ENCODE measurements around the gene FAM149B1.

Gene FAM149B1

GRCh38 chr10:73174148-73174925 is 6.4 kb downstream of the FAM149B1 start:
- DNase-seq (ENCODE audit: low read depth in 2 of 2): no peak

DNA sequence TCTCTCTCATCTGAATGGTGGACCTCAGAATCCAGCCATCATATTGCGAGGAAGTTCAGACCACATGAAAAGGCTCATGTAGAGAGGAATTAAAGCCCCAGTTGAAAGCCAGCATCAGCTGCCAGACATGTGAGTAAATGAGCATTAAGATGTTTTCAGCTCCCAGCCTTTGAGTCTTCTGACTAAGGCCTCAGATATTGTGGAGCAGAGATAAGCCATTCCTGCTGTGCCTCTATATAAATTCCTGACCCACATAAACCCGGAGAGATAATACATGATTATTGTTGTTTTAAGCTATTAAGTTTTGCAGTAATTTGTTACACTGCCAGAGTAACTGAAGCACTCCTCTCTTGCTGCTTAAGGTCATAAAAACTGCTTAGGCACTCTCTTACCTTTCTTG is 14.6 kb downstream of the FAM149B1 start:
- DNase-seq (ENCODE audit: low read depth in 2 of 2): no peak

- DNase-seq (ENCODE audit: low read depth in 2 of 2): no peak
Observed at GRCh38 chr10:73183667-73184281, 15.9 kb downstream of the FAM149B1 start.

GRCh38 chr10:73186266-73186665 is 18.3 kb downstream of the FAM149B1 start:
- DNase-seq (ENCODE audit: low read depth in 2 of 2): no peak

- DNase-seq (ENCODE audit: low read depth in 2 of 2): no peak
Observed at GRCh38 chr10:73190188-73190587, 22.3 kb downstream of the FAM149B1 start.

DNA sequence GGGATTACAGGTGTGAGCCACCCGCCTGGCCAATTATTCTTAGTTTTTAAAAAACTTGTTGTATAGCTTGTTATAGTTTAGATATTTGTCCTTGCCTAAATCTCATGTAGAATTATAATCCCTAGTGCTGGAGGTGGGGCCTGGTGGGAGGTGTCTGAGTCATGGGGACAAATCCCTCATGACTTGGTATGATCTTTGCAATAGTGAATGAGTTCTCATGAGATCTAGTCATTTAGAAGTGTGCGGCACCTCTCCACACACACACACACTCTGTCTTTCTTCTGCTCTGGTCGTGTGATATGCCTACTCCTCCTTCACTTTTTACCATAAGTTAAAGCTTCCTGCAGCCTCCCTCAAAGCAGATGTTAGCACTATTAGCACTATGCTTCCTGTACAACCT is 37.2 kb downstream of the FAM149B1 start:
- DNase-seq (ENCODE audit: low read depth in 2 of 2): no peak

DNA sequence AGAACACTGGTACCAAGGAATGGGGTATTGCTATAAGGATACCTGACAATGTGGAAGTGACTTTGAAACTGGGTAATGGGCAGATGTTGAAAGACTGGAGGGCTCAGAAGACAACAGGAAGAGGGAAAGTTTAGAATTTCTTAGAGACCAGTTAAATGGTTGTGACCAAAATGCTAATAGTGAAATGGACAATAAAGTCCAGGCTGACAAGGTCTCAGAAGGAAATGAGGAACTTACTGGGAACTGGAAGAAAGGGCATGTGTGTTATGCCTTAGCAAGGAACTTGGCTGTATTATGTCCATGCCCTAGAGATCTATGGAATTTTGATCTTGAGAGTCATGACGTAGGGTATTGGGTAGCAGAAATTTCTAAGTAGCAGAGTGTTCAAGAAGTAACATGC is 38.0 kb downstream of the FAM149B1 start:
- DNase-seq (ENCODE audit: low read depth in 2 of 2): no peak

- DNase-seq (ENCODE audit: low read depth in 2 of 2): no peak
Observed at GRCh38 chr10:73206385-73206784, 38.5 kb downstream of the FAM149B1 start.

DNA sequence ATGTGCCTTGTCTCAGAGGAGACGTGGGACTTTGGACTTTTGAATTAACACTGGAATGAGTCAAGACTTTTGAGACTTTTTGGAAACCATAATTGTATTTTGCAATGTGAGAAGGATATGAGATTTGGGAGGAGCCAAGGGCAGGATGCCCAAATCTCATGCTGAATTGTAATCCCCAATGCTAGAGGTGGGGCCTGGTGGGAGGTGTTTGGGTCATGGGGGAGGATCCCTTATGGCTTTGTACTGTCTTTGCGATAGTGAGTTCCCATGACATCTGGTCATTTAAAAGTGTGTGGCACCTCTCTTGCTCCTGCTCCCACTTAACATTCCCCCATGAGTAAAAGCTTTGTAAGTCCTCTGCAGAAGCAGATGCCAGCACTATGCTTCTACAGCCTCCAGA is 40.0 kb downstream of the FAM149B1 start:
- DNase-seq (ENCODE audit: low read depth in 2 of 2): no peak

DNA sequence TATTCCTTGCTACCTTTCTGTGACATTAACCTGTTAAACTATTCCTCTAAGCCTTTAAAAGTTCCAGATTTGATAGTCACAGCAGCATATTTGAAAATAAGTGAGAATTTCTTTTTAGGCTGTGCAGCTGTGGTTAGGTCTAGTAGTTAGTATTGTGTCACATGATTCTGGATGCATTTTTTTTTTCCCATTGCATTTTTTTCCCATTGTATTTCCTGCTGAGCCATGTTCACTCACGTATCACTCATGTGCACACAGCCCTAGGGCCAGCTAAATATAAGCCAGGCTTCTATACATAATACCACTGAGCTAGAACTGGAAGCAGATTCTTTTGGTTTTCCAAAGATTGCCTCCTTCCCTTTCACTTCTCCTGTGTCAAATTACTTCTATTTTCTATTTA is 41.8 kb downstream of the FAM149B1 start:
- DNase-seq (ENCODE audit: low read depth in 2 of 2): no peak

- DNase-seq (ENCODE audit: low read depth in 2 of 2): no peak
Observed at GRCh38 chr10:73210395-73211105, 42.6 kb downstream of the FAM149B1 start.

DNA sequence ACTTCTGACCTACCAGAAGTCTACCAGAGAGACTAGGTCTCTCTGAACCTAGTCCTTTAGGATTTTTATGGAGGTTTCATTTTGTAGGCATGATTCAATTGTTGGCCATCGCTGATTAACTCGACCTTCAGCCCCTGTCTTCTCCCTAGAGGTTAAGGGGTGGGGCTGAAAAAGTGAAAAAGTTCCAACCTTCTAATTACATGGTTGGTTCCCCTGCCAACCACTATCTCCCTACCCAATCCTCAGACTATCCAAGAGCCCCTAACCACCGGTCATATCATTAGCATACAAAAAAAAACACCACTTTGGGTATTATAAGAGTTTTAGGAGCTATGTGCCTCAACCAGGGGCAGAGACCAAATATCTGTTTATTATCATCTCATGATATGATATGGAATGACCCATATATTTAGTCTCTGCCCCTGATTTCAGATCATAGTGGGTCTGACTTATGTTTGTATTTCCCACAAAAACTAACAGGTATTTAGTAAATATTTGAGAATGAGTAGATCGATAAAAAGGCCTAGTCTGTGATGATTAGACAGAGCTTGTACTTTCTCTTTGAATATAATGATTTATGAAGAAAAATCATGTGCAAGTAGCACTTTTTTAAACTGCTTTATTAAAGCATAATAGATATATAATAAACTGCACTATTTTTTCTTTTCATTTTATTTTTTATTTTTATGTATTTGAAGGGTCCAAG is 43.3 kb downstream of the FAM149B1 start:
- no peak for DNase-seq (ENCODE audit: low read depth in 2 of 2)

DNA sequence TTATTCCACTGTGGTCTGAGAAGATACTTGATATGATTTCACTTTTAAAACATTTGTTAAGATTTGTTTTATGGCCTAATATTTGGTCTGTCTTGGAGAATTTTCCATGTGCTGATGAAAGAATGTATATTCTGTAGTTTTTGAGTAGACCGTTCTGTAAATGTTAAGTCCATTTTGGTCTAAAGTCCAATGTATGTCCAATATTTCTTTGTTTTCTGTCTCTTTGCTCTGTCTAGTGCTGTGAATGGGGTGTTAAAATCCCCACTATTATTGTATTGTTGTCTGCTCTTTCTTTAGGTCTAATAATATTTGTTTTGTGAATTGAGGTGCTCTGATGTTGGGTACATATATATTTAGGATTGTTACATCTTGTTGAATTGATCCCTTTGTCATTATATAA is 47.8 kb downstream of the FAM149B1 start:
- DNase-seq (ENCODE audit: low read depth in 2 of 2): no peak

DNA sequence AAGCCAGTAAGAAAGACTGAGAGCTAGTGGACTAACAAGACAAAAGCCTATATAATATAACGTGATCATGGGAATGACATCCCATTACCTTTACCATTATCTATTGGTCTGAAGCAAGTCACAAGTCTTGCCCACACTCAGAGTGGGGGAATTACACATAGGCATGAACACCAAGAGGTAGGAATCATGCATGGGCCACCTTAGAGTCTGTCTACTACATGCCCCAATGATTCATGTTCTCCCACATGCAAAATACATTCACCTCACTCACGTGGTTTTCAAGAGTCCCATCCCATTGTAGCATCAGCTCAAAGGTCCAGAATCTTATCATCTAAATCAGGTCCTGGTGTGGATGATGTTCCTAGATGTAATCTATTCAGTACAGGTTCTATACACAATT is 49.7 kb downstream of the FAM149B1 start:
- no peak for DNase-seq (ENCODE audit: low read depth in 2 of 2)

DNA sequence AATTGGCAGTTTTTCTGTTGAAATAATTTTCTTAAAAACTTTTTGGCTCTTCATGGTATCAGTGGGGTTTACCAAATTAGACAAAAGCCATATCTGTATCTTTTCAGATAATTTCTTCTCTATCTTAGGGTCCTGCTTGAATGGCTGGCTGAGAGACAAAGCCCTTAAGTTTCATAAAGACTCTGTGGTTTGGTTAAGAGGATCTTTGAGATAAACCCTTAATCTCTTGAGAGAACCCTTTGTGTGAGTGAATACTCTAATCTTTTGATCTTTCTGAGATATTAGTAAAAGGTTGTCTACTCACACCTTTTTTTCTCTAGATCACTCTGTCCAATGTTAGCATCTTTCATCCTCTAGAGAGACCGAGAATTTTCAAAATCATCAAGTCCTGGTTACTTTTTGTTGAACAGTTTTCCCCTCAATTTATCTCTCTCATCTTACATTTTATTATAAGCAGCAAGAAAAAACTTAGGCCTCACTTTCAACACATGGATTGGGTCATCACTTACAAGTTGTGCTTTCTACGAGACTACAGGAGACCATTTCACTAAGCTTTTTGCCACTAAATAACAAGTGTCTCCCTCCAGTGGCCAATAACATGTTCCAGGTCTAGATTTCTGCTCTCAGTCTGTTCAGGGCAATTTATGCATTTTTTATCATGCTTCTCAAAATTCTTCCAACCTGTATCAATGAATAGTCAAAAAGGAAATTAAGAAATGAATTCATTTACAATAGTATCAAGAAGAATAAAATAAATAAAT is 50.7 kb downstream of the FAM149B1 start:
- no peak for DNase-seq (ENCODE audit: low read depth in 2 of 2)

DNA sequence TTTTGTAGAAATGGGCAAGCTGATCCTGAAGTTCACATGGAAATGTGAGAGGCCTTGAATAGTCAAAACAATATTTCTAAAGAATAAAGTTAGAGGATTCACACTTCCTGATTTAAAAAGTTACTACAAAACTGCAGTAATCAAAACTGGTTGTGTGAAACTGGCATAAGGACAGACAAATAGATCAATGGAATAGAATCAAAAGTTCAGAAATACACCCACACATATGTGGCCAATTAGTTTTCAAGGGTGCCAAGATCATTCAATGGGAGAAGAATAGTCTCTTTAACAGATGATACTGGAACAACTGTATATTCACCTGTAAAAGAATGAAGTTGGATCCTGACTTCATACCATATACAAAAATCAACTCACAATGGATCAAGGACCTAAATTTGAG is 51.5 kb downstream of the FAM149B1 start:
- DNase-seq (ENCODE audit: low read depth in 2 of 2): no peak

DNA sequence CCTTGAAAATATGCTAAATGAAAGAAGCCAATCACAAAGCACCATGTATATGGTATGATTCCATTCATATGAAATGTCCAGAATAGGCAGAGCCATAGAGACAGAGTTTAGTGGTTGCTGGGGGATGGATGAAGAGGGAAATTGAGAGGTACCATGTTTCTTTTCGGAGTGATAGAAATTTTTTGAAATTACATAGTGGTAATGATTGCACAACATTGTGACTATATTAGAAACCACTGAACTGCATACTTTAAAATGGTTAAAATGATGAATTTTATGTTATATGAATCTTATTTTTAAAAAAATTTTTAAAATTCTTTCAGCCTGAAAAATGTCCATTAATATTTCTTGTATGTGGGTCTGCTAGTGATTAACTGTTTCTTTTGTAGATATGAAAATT is 53.1 kb downstream of the FAM149B1 start:
- DNase-seq (ENCODE audit: low read depth in 2 of 2): no peak

DNA sequence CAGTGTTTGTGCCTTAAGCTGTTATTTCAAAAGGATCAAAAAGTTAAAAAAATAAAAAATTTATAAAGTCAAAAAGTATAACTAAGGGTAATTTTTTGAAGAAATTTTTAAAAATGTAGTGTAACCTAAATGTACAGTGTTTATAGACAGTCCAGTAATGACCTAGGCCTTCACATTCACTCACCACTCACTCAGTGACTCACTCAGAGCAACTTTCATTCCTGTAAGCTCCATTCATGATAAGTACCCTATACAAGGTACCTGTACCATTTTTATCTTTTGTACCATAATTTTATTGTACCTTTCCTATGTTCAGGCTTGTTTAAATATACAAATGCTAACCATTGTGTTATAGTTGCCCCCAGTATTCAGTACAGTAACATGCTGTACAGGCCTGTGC is 57.6 kb downstream of the FAM149B1 start:
- DNase-seq (ENCODE audit: low read depth in 2 of 2): no peak

GRCh38 chr10:73226663-73227062 is 58.7 kb downstream of the FAM149B1 start:
- no peak for DNase-seq (ENCODE audit: low read depth in 2 of 2)

DNA sequence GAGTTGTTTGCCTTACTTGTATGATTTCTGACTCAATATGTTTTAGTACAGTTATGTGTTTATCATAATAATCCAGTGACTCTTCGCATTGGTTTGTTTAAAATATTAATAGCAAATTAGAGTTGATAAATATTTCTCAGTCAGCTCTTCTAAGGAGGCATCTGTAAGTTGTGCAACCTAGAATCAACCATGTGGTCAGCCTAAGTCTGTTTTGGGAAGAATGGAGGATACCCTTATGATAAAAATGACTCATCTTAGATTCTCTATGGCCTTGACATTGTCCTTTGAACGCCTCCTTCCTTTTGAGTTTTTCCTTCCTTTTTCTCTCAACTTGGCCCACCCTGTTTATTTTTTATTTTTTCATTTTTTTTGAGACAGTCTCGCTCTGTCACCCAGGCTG is 60.3 kb downstream of the FAM149B1 start:
- no peak for DNase-seq (ENCODE audit: low read depth in 2 of 2)

- DNase-seq (ENCODE audit: low read depth in 2 of 2): no peak
Observed at GRCh38 chr10:73229567-73229966, 61.6 kb downstream of the FAM149B1 start.

- DNase-seq (ENCODE audit: low read depth in 2 of 2): no peak
Observed at GRCh38 chr10:73232887-73233286, 65.0 kb downstream of the FAM149B1 start.

Measured in activated CD8-positive, alpha-beta memory T cell treated with anti-CD3 and anti-CD28 coated beads for 4 hours (primary cell).